Activated CD8-positive, alpha-beta memory T cell treated with anti-CD3 and anti-CD28 coated beads, Interleukin-2, amount 50 U/mL, for 4 hours (primary cell): ENCODE results near the gene CHCHD5.
A peak's percentile ranks its signal among the peaks of the same experiment; 100 is the strongest.
"Not testable (repeated sequence)": the region's sequence is repeated elsewhere in the genome, so short reads cannot be mapped to it uniquely, and the experiment has no call there.

Experiments
- DNase-seq: peaks from one replicate; pipeline ENCODE4 v3.0.0-alpha.2; 2020

The CHCHD5 gene, protein sequence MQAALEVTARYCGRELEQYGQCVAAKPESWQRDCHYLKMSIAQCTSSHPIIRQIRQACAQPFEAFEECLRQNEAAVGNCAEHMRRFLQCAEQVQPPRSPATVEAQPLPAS

DNA sequence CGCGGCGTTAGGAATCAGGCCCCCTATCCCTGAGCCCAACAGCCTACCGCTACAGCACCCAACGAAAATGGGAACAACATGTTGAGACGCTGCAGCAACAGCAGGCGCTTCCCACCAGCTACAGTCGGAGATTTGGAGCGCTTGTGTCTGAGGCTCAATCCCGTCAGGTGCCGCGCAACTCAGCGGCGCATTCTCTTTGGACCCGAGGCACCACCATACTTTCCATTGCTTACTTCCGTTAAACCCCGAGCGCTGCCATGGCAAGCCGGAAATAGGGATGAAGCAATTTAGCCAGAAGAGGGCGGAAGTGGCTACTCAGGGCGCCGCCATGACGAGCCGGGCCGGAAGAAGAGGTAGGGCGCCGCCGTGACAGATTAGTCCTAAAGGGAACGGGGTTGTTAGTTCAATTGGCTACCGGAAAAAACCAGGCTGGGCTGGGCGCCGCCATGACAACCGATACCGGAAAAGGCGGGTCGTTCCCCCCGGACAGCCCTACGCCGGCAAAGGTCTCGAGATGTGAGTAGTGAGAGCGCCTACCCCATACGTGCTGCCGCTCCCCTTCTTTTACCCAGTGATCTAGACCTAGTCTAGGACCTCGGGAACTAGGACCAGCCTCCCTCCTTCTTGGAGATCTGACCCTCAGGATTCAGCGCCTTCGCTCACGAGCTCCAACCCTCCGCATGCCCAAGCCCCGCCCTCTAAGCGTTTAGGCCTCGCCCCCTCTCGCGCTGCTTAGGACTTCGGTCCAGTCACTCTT lies at the start of gene CHCHD5:
Gene CHCHD5, plus strand, starts transcription at position 476 of the 757 bp plus-strand sequence. Its CDS starts 39 bp downstream, at position 515.
- peak; percentile 90 for DNase-seq

DNA sequence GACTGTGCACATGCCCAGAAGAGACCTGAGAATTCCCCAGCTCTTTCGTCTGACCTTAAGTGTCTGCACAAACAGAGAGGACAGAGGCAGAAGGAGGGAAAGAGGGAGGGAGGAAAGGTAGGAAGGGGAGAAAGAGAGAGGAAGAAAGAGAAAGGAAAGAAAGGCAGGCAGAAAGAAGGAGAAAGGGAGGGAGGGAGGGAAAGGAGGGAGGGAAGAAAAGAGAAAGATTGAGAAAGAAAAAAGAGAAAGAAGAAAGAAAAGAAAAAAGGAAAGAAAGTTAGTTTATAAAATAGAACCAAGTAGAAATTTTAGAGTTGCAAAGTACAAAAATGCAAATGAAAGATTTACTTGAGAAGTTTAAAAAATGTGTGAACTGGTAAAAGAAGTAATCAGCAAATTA lies 49.6 kb upstream of the CHCHD5 start:
- DNase-seq, result no peak

DNA sequence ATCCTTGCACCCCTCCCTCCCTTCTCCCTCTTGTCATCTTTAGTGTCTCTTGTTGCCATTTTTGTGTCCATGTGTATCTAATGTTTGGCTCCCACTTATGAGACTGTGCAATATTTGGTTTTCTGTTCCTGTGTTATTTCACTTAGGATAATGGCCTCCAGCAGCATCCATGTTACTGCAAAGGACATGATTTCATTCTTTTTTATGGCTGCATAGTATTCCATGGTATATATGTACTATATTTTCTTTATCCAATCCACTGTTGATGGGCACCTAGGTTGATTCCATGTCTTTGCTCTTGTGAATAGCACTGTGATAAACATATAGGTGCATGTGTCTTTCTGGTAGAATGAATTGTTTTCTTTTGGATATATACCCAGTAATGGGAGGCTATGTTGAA lies 47.7 kb upstream of the CHCHD5 start:
- not testable (repeated sequence) for DNase-seq

- no peak for DNase-seq
Observed at GRCh38 chr2:112539306-112539705, 45.1 kb upstream of the CHCHD5 start.

- DNase-seq, result no peak
Observed at GRCh38 chr2:112540906-112541305, 43.5 kb upstream of the CHCHD5 start.

GRCh38 chr2:112541315-112542122 lies 42.9 kb upstream of the CHCHD5 start:
- peak; percentile 64 for DNase-seq

DNA sequence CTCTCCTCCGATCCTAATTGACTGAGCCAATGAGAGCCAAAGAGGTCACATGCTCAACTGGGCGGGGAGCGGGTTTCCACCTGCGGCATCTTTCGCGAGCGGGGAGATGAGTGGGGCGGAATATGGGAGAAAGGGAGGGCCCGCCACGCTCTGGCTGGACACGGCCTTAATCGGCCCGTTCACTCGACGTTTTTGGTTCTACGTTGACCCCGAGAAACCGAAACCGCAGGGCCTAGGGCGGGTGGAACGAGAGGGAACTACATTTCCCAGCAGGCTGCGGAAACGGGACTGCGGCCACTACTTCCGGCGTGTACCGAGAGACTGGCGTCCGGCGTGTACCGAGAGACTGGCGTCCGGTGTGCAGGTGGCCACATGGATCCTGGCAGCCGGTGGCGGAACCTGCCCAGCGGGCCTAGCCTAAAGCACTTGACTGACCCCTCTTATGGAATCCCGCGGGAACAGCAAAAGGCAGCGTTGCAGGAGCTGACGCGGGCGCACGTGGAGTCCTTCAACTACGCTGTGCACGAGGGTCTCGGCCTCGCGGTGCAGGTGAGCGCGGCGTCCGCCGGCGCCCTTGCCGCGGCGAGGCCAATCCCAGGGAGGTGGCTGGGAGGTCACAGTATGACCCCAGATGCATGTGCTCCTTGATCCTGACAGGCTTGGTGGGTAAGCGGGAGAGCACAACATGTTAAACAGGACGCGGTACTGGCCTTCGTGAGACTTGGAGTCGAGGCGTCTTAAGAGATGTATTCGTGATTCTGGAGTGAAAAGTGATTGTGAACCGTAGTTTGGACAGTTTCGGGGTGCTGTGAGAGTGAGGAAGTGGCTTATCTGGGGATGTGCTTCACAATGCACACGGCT lies 42.1 kb upstream of the CHCHD5 start, which contains the start of gene POLR1B:
Gene POLR1B, plus strand, starts transcription at position 343 of the 861 bp plus-strand sequence. Its CDS starts 30 bp downstream, at position 373.
- peak; percentile 72 for DNase-seq

- DNase-seq, result no peak
Observed at GRCh38 chr2:112542984-112543661, 41.3 kb upstream of the CHCHD5 start.

DNA sequence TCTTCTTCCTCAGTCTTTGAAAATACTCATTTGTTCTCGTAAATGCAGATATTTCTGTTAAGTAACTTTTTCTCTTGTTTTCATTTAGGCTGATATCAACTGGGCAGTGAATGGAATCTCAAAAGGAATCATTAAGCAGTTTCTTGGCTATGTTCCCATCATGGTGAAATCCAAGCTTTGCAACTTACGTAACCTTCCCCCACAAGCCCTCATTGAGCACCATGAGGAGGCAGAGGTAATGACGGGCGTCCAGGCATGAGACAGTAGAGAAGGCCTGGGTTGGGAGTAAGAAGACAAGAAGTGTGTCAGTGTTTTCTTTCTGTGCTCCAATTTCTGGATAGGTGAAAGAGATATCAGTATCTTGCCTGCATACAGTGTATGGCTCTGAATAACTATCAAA lies 37.1 kb upstream of the CHCHD5 start:
- DNase-seq, result no peak

- DNase-seq, result no peak
Observed at GRCh38 chr2:112548980-112549379, 35.4 kb upstream of the CHCHD5 start.

DNA sequence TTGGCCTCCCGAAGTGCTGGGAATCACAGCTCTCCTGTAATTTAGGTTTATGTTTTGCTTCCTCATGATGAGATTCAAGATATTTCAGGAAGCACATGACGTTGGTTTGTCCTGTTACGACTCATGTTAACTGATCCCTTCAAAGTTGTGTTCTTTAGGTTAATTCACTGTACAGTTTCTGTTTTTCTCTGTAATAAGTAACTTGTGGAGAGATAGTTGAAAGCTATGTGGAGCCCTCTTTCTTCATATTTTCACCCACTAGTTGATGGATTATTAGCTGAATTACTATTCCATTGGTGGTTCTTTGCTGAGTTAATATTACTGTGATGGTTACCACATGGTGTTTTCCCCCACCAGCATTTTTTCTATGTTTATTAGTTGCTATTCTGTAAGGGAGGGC lies 18.3 kb upstream of the CHCHD5 start:
- no peak for DNase-seq

- not testable (repeated sequence) for DNase-seq
Observed at GRCh38 chr2:112566508-112566907, 17.9 kb upstream of the CHCHD5 start.

- DNase-seq, result no peak
Observed at GRCh38 chr2:112572005-112572404, 12.4 kb upstream of the CHCHD5 start.

GRCh38 chr2:112577756-112578155 lies 6.7 kb upstream of the CHCHD5 start:
- no peak for DNase-seq

DNA sequence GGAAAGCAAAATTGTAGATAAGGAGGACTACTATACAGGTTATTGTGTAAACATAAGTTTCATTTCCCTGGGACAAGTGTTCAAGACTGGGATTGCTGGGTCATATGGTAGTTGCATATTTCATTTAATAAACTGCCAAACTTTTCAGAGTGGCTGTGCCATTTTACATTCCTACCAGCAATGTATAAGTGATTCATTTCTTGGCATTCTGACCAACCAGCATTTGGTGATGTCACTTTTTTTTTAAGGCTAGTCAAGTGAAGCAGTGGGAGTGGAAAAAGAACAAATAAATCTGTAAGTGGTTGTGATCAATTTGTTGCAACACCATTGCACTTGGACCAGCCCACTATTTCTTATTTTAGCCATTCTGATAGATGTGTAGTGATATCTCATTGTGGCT lies 5.2 kb upstream of the CHCHD5 start:
- DNase-seq, result no peak

DNA sequence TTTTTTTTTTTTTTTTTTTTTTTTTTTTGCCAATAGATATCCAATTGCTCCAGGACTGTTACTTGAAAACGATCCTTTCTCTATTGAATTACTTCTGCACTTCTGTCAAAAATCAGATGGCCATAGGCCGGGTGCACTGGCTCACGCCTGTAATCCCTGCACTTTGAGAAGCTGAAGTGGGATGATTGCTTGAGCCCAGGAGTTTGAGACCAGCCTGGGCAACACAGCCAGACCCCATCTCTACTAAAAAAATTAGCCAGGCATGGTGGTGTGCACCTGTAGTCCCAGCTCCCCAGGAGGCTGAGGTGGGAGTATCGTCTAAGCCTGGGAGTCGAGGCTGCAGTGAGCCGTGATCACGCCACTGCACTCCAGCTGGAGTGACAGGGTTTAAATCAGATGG lies 4.3 kb upstream of the CHCHD5 start:
- DNase-seq, result no peak

- DNase-seq, result peak; percentile 21
Observed at GRCh38 chr2:112582314-112582746, 2.1 kb upstream of the CHCHD5 start.

- no peak for DNase-seq
Observed at GRCh38 chr2:112583497-112584133, 794 bp upstream of the CHCHD5 start.

DNA sequence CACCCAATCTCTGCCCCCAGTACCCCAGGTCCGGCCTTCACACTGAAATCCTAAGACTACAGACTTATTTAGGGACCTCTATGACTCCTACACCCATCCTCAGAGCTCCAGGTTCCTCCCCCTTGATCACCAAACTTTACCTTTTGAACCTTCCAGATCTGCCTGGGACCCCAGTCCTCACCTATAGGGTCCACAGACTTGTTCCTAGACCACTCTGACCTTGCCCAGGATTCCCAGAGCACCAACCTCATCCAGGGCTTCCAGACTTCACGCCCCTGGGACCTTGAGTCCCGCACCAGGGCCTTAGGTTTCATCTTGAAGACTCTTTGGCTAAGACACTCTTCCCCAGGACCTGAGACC lies 462 bp downstream of the CHCHD5 start:
- DNase-seq, result no peak

- DNase-seq, result no peak
Observed at GRCh38 chr2:112585400-112585799, 991 bp downstream of the CHCHD5 start.

- DNase-seq, result no peak
Observed at GRCh38 chr2:112585873-112586464, 1.6 kb downstream of the CHCHD5 start.
